ENCODE data around the gene KLF13.
"Not testable (repeated sequence)": the region's sequence is repeated elsewhere in the genome, so short reads cannot be mapped to it uniquely, and the experiment has no call there.

Gene KLF13

GRCh38 chr15:31350771-31351170 is 24.1 kb downstream of the KLF13 start:
- no peaks in the 10 kb centered on the region for H3K9me3 ChIP-seq (ENCODE audit: control insufficient read depth in 5 of 5, low read length in 5 of 5)
- H3K4me3 ChIP-seq (ENCODE audit: low read depth in 1 of 5, low read length in 5 of 5) = no peak overlapping the region
- H3K9ac ChIP-seq (ENCODE audit: low read length in 5 of 5) = no peak overlapping the region
- H3K27ac ChIP-seq (ENCODE audit: low read depth, low read length) = no peak overlapping the region
- H3K27me3 ChIP-seq (ENCODE audit: control insufficient read depth in 5 of 5, insufficient read depth in 4 of 5, low read length in 5 of 5) = no peaks in the 10 kb centered on the region
- H3K36me3 ChIP-seq (ENCODE audit: control insufficient read depth in 5 of 5, insufficient read depth in 5 of 5, low read length in 5 of 5) = peaks cover 0 to 16% (median 10%) of the 10 kb centered on the region in 5 donors
- H3K4me1 ChIP-seq (ENCODE audit: control insufficient read depth in 5 of 5, insufficient read depth in 5 of 5, low read length in 5 of 5) = peaks cover 41 to 99% (median 96%) of the 10 kb centered on the region in 5 donors

- Histone ChIP-seq H3K27me3 (ENCODE audit: control insufficient read depth in 5 of 5, insufficient read depth in 4 of 5, low read length in 5 of 5) (no peaks in the 10 kb centered on the region), H3K27ac (ENCODE audit: low read depth, low read length) (peak overlapping the region; percentile 92), H3K9me3 (ENCODE audit: control insufficient read depth in 5 of 5, low read length in 5 of 5) (no peaks in the 10 kb centered on the region), H3K4me3 (ENCODE audit: low read depth in 1 of 5, low read length in 5 of 5) (peak overlapping the region in 2 of 5 donors; percentile 31 to 47), H3K9ac (ENCODE audit: low read length in 5 of 5) (peak overlapping the region in 2 of 5 donors; percentile 54 to 60), H3K4me1 (ENCODE audit: control insufficient read depth in 5 of 5, insufficient read depth in 5 of 5, low read length in 5 of 5) (peaks cover 38 to 95% (median 92%) of the 10 kb centered on the region in 5 donors), H3K36me3 (ENCODE audit: control insufficient read depth in 5 of 5, insufficient read depth in 5 of 5, low read length in 5 of 5) (peaks cover 0 to 14% (median 10%) of the 10 kb centered on the region in 5 donors)
Observed at GRCh38 chr15:31352339-31352751, 25.7 kb downstream of the KLF13 start.

GRCh38 chr15:31352911-31353811 is 26.5 kb downstream of the KLF13 start:
- Histone ChIP-seq H3K27ac (ENCODE audit: low read depth, low read length) (peak overlapping the region; percentile 92), H3K36me3 (ENCODE audit: control insufficient read depth in 5 of 5, insufficient read depth in 5 of 5, low read length in 5 of 5) (peaks cover 0 to 12% (median 4%) of the 10 kb centered on the region in 5 donors), H3K4me3 (ENCODE audit: low read depth in 1 of 5, low read length in 5 of 5) (peak overlapping the region; percentile 13 to 54 (median 44)), H3K4me1 (ENCODE audit: control insufficient read depth in 5 of 5, insufficient read depth in 5 of 5, low read length in 5 of 5) (peaks cover 39 to 95% (median 92%) of the 10 kb centered on the region in 5 donors), H3K9me3 (ENCODE audit: control insufficient read depth in 5 of 5, low read length in 5 of 5) (no peaks in the 10 kb centered on the region), H3K9ac (ENCODE audit: low read length in 5 of 5) (peak overlapping the region; percentile 18 to 72 (median 63)), H3K27me3 (ENCODE audit: control insufficient read depth in 5 of 5, insufficient read depth in 4 of 5, low read length in 5 of 5) (no peaks in the 10 kb centered on the region)

GRCh38 chr15:31353931-31354330 is 27.3 kb downstream of the KLF13 start:
- Histone ChIP-seq H3K9me3 (ENCODE audit: control insufficient read depth in 5 of 5, low read length in 5 of 5) (no peaks in the 10 kb centered on the region), H3K9ac (ENCODE audit: low read length in 5 of 5) (peak overlapping the region; percentile 5 to 72 (median 63)), H3K27ac (ENCODE audit: low read depth, low read length) (peak overlapping the region; percentile 92), H3K27me3 (ENCODE audit: control insufficient read depth in 5 of 5, insufficient read depth in 4 of 5, low read length in 5 of 5) (no peaks in the 10 kb centered on the region), H3K4me1 (ENCODE audit: control insufficient read depth in 5 of 5, insufficient read depth in 5 of 5, low read length in 5 of 5) (peaks cover 37 to 95% (median 92%) of the 10 kb centered on the region in 5 donors), H3K36me3 (ENCODE audit: control insufficient read depth in 5 of 5, insufficient read depth in 5 of 5, low read length in 5 of 5) (peaks cover 0 to 11% (median 0%) of the 10 kb centered on the region in 5 donors), H3K4me3 (ENCODE audit: low read depth in 1 of 5, low read length in 5 of 5) (peak overlapping the region; percentile 8 to 54 (median 44))

GRCh38 chr15:31356097-31356496 is 29.5 kb downstream of the KLF13 start:
- not testable (repeated sequence) for H3K4me3 ChIP-seq (ENCODE audit: low read depth in 1 of 5, low read length in 5 of 5); H3K27me3 ChIP-seq (ENCODE audit: control insufficient read depth in 5 of 5, insufficient read depth in 4 of 5, low read length in 5 of 5); H3K9ac ChIP-seq (ENCODE audit: low read length in 5 of 5); H3K9me3 ChIP-seq (ENCODE audit: control insufficient read depth in 5 of 5, low read length in 5 of 5); H3K27ac ChIP-seq (ENCODE audit: low read depth, low read length)
- Histone ChIP-seq H3K4me1 (ENCODE audit: control insufficient read depth in 5 of 5, insufficient read depth in 5 of 5, low read length in 5 of 5) (peaks cover 40 to 95% (median 92%) of the 10 kb centered on the region in 5 donors), H3K36me3 (ENCODE audit: control insufficient read depth in 5 of 5, insufficient read depth in 5 of 5, low read length in 5 of 5) (peaks cover 0 to 11% (median 0%) of the 10 kb centered on the region in 5 donors)

GRCh38 chr15:31357148-31357547 is 30.5 kb downstream of the KLF13 start:
- Histone ChIP-seq H3K9me3 (ENCODE audit: control insufficient read depth in 5 of 5, low read length in 5 of 5) (no peaks in the 10 kb centered on the region), H3K4me1 (ENCODE audit: control insufficient read depth in 5 of 5, insufficient read depth in 5 of 5, low read length in 5 of 5) (peaks cover 43 to 95% (median 92%) of the 10 kb centered on the region in 5 donors), H3K27me3 (ENCODE audit: control insufficient read depth in 5 of 5, insufficient read depth in 4 of 5, low read length in 5 of 5) (no peaks in the 10 kb centered on the region), H3K36me3 (ENCODE audit: control insufficient read depth in 5 of 5, insufficient read depth in 5 of 5, low read length in 5 of 5) (peaks cover 0 to 11% (median 0%) of the 10 kb centered on the region in 5 donors), H3K4me3 (ENCODE audit: low read depth in 1 of 5, low read length in 5 of 5) (no peak overlapping the region), H3K27ac (ENCODE audit: low read depth, low read length) (no peak overlapping the region), H3K9ac (ENCODE audit: low read length in 5 of 5) (no peak overlapping the region)

GRCh38 chr15:31358163-31358562 is 31.5 kb downstream of the KLF13 start:
- Histone ChIP-seq H3K9ac (ENCODE audit: low read length in 5 of 5) (no peak overlapping the region), H3K27me3 (ENCODE audit: control insufficient read depth in 5 of 5, insufficient read depth in 4 of 5, low read length in 5 of 5) (no peaks in the 10 kb centered on the region), H3K36me3 (ENCODE audit: control insufficient read depth in 5 of 5, insufficient read depth in 5 of 5, low read length in 5 of 5) (peaks cover 0 to 11% (median 0%) of the 10 kb centered on the region in 5 donors), H3K4me1 (ENCODE audit: control insufficient read depth in 5 of 5, insufficient read depth in 5 of 5, low read length in 5 of 5) (peaks cover 36 to 95% (median 92%) of the 10 kb centered on the region in 5 donors), H3K27ac (ENCODE audit: low read depth, low read length) (no peak overlapping the region), H3K9me3 (ENCODE audit: control insufficient read depth in 5 of 5, low read length in 5 of 5) (no peaks in the 10 kb centered on the region), H3K4me3 (ENCODE audit: low read depth in 1 of 5, low read length in 5 of 5) (no peak overlapping the region)

- no peaks in the 10 kb centered on the region for H3K27me3 ChIP-seq (ENCODE audit: control insufficient read depth in 5 of 5, insufficient read depth in 4 of 5, low read length in 5 of 5)
- H3K36me3 ChIP-seq (ENCODE audit: control insufficient read depth in 5 of 5, insufficient read depth in 5 of 5, low read length in 5 of 5) = peaks cover 0 to 11% (median 0%) of the 10 kb centered on the region in 5 donors
- H3K4me1 ChIP-seq (ENCODE audit: control insufficient read depth in 5 of 5, insufficient read depth in 5 of 5, low read length in 5 of 5) = peaks cover 27 to 90% (median 89%) of the 10 kb centered on the region in 5 donors
- peak overlapping the region; percentile 30 for H3K27ac ChIP-seq (ENCODE audit: low read depth, low read length)
- no peaks in the 10 kb centered on the region for H3K9me3 ChIP-seq (ENCODE audit: control insufficient read depth in 5 of 5, low read length in 5 of 5)
- H3K9ac ChIP-seq (ENCODE audit: low read length in 5 of 5) = no peak overlapping the region
- no peak overlapping the region for H3K4me3 ChIP-seq (ENCODE audit: low read depth in 1 of 5, low read length in 5 of 5)
Observed at GRCh38 chr15:31358957-31359701, 32.5 kb downstream of the KLF13 start.

- Histone ChIP-seq H3K27ac (ENCODE audit: low read depth, low read length) (peak overlapping the region; percentile 30), H3K4me1 (ENCODE audit: control insufficient read depth in 5 of 5, insufficient read depth in 5 of 5, low read length in 5 of 5) (peaks cover 29 to 90% (median 89%) of the 10 kb centered on the region in 5 donors), H3K9ac (ENCODE audit: low read length in 5 of 5) (peak overlapping the region in 1 of 5 donors; percentile 15), H3K27me3 (ENCODE audit: control insufficient read depth in 5 of 5, insufficient read depth in 4 of 5, low read length in 5 of 5) (no peaks in the 10 kb centered on the region), H3K4me3 (ENCODE audit: low read depth in 1 of 5, low read length in 5 of 5) (no peak overlapping the region), H3K36me3 (ENCODE audit: control insufficient read depth in 5 of 5, insufficient read depth in 5 of 5, low read length in 5 of 5) (peaks cover 0 to 11% (median 2%) of the 10 kb centered on the region in 5 donors), H3K9me3 (ENCODE audit: control insufficient read depth in 5 of 5, low read length in 5 of 5) (no peaks in the 10 kb centered on the region)
Observed at GRCh38 chr15:31359702-31360111, 33.1 kb downstream of the KLF13 start.

All from subcutaneous abdominal adipose tissue (tissue), 5 donors.